ENCODE results near the gene GNPNAT1.

Gene GNPNAT1

GRCh38 chr14:52791223-52792096 lies at the start of gene GNPNAT1:
Gene GNPNAT1, minus strand, starts transcription at chr14:52791607. Its CDS starts 6,957 bp downstream, at chr14:52784650.
- DNase-seq (ENCODE audit: low spot score) = peak; percentile 78

GRCh38 chr14:52840877-52841276 lies 49.5 kb upstream of the GNPNAT1 start:
- no peak for DNase-seq (ENCODE audit: low spot score)

GRCh38 chr14:52837451-52837850 lies 46.0 kb upstream of the GNPNAT1 start:
- DNase-seq (ENCODE audit: low spot score) = no peak

- DNase-seq (ENCODE audit: low spot score) = no peak
These were observed 44.7 kb upstream of the GNPNAT1 start for GRCh38 chr14:52836063-52836462.

GRCh38 chr14:52835122-52835903 lies 43.9 kb upstream of the GNPNAT1 start:
- no peak for DNase-seq (ENCODE audit: low spot score)

GRCh38 chr14:52834440-52834842 lies 43.0 kb upstream of the GNPNAT1 start:
- no peak for DNase-seq (ENCODE audit: low spot score)

GRCh38 chr14:52833891-52834290 lies 42.5 kb upstream of the GNPNAT1 start:
- DNase-seq (ENCODE audit: low spot score) = no peak

- no peak for DNase-seq (ENCODE audit: low spot score)
These were observed 38.2 kb upstream of the GNPNAT1 start for GRCh38 chr14:52829527-52830185.

- no peak for DNase-seq (ENCODE audit: low spot score)
These were observed 36.0 kb upstream of the GNPNAT1 start for GRCh38 chr14:52827426-52827825.

GRCh38 chr14:52825085-52825484 lies 33.7 kb upstream of the GNPNAT1 start:
- DNase-seq (ENCODE audit: low spot score) = no peak

GRCh38 chr14:52824462-52824861 lies 33.1 kb upstream of the GNPNAT1 start:
- DNase-seq (ENCODE audit: low spot score) = no peak

- no peak for DNase-seq (ENCODE audit: low spot score)
These were observed 30.4 kb upstream of the GNPNAT1 start for GRCh38 chr14:52821805-52822250.

- DNase-seq (ENCODE audit: low spot score) = no peak
These were observed 16.7 kb upstream of the GNPNAT1 start for GRCh38 chr14:52808101-52808500.

GRCh38 chr14:52806115-52806514 lies 14.7 kb upstream of the GNPNAT1 start:
- DNase-seq (ENCODE audit: low spot score) = no peak

- DNase-seq (ENCODE audit: low spot score) = no peak
These were observed 11.2 kb upstream of the GNPNAT1 start for GRCh38 chr14:52802597-52802996.

GRCh38 chr14:52801014-52801712 lies 9.8 kb upstream of the GNPNAT1 start:
- peak; percentile 2 for DNase-seq (ENCODE audit: low spot score)

GRCh38 chr14:52798826-52799225 lies 7.4 kb upstream of the GNPNAT1 start:
- DNase-seq (ENCODE audit: low spot score) = no peak

- DNase-seq (ENCODE audit: low spot score) = no peak
These were observed 6.2 kb upstream of the GNPNAT1 start for GRCh38 chr14:52797653-52798052.

GRCh38 chr14:52793061-52793460 lies 1.7 kb upstream of the GNPNAT1 start:
- no peak for DNase-seq (ENCODE audit: low spot score)

- DNase-seq (ENCODE audit: low spot score) = no peak
These were observed 649 bp upstream of the GNPNAT1 start for GRCh38 chr14:52792097-52792415.

GRCh38 chr14:52790756-52791222 lies 618 bp downstream of the GNPNAT1 start:
- DNase-seq (ENCODE audit: low spot score) = no peak
